Activated T-helper 1 cell treated with Interleukin-2 at 50 U/mL for 16 hours (primary cell): ENCODE results near the gene SPIC.

Experiments used
- DNase-seq: peaks from one replicate; pipeline ENCODE4 v3.0.0-alpha.2; 2020; ENCODE audit warnings: low read depth

SPIC gene

GRCh38 chr12:101536069-101536674 is 61.0 kb downstream of the SPIC start:
- no peak for DNase-seq
